Thymus (tissue), 11 donors: ENCODE measurements around the gene TPST2. TPM values are rescaled to one million over a fixed set of nuclear protein-coding genes. Genes with fewer than 3 reads are reported as not detected.

Experiments used
- DNase-seq, 9 donors: peaks; one replicate each; pipeline ENCODE4 v3.0.0-alpha.2; 2013; ENCODE audit warnings: low spot score in 9 of 9, low read depth in 6 of 9, missing footprints in 1 of 9
- H3K27ac ChIP-seq, 2 donors: one replicate each; pipeline ENCODE4 v1.5.1; 2013; ENCODE audit warnings: control low read depth in 1 of 2, low read depth in 1 of 2, low read length in 1 of 2, mild to moderate bottlenecking in 1 of 2, moderate library complexity in 1 of 2
- H3K27me3 ChIP-seq, 2 donors: one replicate each; pipeline ENCODE4 v1.5.1; 2013; ENCODE audit warnings: low read length in 1 of 2; ENCODE audit not compliant: control insufficient read depth in 2 of 2, insufficient read depth in 1 of 2
- H3K36me3 ChIP-seq, 2 donors: one replicate each; pipeline ENCODE4 v1.5.1; 2013; ENCODE audit warnings: low read length in 1 of 2, mild to moderate bottlenecking in 1 of 2, moderate library complexity in 1 of 2; ENCODE audit not compliant: control insufficient read depth in 2 of 2, insufficient read depth in 2 of 2
- H3K4me1 ChIP-seq, 2 donors: one replicate each; pipeline ENCODE4 v1.5.1; 2013; ENCODE audit warnings: low read length in 2 of 2; ENCODE audit not compliant: control insufficient read depth in 2 of 2, insufficient read depth in 2 of 2
- H3K4me3 ChIP-seq, 2 donors: one replicate each; pipeline ENCODE4 v1.5.1; 2013; ENCODE audit warnings: low read length in 2 of 2, control low read depth in 1 of 2, mild to moderate bottlenecking in 1 of 2
- H3K9me3 ChIP-seq, 2 donors: one replicate each; pipeline ENCODE4 v1.5.1; 2013; ENCODE audit warnings: low read length in 1 of 2, mild to moderate bottlenecking in 1 of 2; ENCODE audit not compliant: control insufficient read depth in 2 of 2, insufficient read depth in 1 of 2
- WGBS: extraction: QIAGEN DNeasy Blood & Tissue Kit; methylation state at CpG from one replicate; pipeline ENCODE4 v1.1.7; 2013; 5-methylcytosine and 5-hydroxymethylcytosine counted together
- polyA plus RNA-seq: library from polyadenylated mRNA; stranded (reverse); fragments of 200-250 nt; gene quantifications from one replicate; pipeline ENCODE4 v1.2.3, GENCODE V29; 2013
- total RNA-seq: library from RNA; stranded (reverse); fragments of 120-200 nt; gene quantifications from one replicate; pipeline ENCODE4 v1.2.4, GENCODE V29; 2013
- donor health status: healthy.

Gene TPST2
- total and polyA plus RNA-seq, 2 donors = 17.0 to 20.3 TPM

DNA sequence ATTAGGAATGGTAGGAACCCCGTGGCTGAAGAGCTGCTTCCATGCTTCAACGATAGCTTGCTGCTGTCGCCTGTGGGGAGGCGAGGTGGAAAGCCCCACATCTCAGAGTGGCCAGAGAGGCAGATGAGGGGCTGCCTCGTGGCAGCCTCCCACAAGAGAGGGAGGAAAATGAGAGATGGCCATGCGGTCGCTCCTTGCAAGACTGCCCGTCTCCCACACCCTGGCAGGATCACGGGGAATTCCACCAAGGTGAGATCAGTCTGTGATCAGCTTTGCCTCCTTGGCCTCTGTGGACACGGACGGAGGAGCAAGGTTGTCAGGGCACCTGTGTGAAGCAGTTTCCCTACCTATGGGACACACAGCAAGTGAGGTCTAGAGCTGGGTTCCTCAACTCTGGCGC, 34.9 kb upstream of the TPST2 start:
- no peaks in the 10 kb centered on the region for H3K9me3 ChIP-seq
- no peaks in the 10 kb centered on the region for H3K36me3 ChIP-seq
- H3K27ac ChIP-seq = no peak overlapping the region
- H3K4me1 ChIP-seq = no peaks in the 10 kb centered on the region
- WGBS = 94% methylated on average over 12 of the region's 12 CpGs
- no peak for DNase-seq
- H3K27me3 ChIP-seq = no peaks in the 10 kb centered on the region
- H3K4me3 ChIP-seq = no peak overlapping the region

DNA sequence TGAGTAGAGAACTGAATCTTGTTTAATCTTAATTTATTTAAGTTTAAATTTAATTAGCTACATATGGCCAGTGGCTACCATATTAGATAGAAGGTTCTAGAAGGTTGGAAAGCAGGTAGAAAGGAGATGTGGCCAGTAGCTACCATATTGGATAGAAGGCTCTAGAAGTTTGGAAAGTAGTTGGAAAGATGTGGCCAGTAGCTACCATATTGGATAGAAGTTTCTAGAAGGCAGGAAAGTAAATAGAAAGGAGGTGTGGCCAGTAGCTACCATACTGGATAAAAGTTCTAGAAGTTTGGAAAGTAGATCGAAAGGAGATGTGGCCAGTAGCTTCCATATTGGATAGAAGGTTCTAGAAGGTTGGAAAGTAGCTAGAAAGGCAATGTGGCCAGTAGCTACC, 34.1 kb upstream of the TPST2 start:
- Histone ChIP-seq H3K27ac (no peak overlapping the region), H3K36me3 (no peaks in the 10 kb centered on the region), H3K27me3 (no peaks in the 10 kb centered on the region), H3K4me1 (no peaks in the 10 kb centered on the region), H3K9me3 (no peaks in the 10 kb centered on the region), H3K4me3 (no peak overlapping the region)
- no peak for DNase-seq
- 99% methylated on average over 1 of the region's 1 CpG for WGBS

DNA sequence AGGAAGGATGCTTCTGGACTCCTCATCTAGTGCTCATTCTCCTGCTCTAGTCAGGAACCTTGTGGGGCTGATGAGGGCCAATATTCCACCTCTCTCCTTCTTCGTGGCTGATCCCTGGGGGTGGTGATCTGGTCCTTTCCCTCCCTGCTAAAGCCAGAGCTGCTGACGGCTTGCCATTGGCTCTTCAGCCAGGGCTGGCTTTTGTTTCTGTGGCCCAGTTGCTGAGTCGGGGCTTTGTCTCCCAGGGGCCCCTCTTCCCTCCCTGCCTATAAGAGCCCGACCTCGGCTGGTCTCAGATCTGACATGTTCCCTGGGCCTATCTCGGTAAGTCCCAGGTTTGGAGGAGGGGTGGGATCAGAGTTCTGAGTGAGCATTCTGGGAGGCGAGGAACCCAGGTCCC, 31.7 kb upstream of the TPST2 start, which contains the start of gene CRYBA4:
CRYBA4 (plus strand) TSS at position 301 of the 400 bp plus-strand sequence. CDS start 634 bp downstream, outside the sequence.
- Histone ChIP-seq H3K9me3 (no peaks in the 10 kb centered on the region), H3K27ac (no peak within 1 kb of the TSS), H3K36me3 (no peaks in the 10 kb centered on the region), H3K4me1 (peaks cover 0 to 14% of the 10 kb centered on the region in 2 donors), H3K4me3 (no peak within 1 kb of the TSS), H3K27me3 (no peaks in the 10 kb centered on the region)
- DNase-seq = no peak
- WGBS = 95% methylated on average over 7 of the region's 7 CpGs

- Histone ChIP-seq H3K4me1 (peaks cover 0 to 20% of the 10 kb centered on the region in 2 donors), H3K4me3 (no peak overlapping the region), H3K27me3 (no peaks in the 10 kb centered on the region), H3K36me3 (no peaks in the 10 kb centered on the region), H3K27ac (no peak overlapping the region), H3K9me3 (peaks cover 0 to 2% of the 10 kb centered on the region in 2 donors)
- DNase-seq = no peak
- 98% methylated on average over 2 of the region's 2 CpGs for WGBS
These were observed 30.3 kb upstream of the TPST2 start for GRCh38 chr22:26620197-26620596.

- Histone ChIP-seq H3K4me1 (peaks cover 0 to 23% of the 10 kb centered on the region in 2 donors), H3K36me3 (no peaks in the 10 kb centered on the region), H3K9me3 (peaks cover 1 to 5% of the 10 kb centered on the region in 2 donors), H3K27me3 (peaks cover 0 to 1% of the 10 kb centered on the region in 2 donors), H3K27ac (no peak overlapping the region), H3K4me3 (no peak overlapping the region)
- no peak for DNase-seq
- 86% methylated on average over 6 of the region's 6 CpGs for WGBS
These were observed 29.6 kb upstream of the TPST2 start for GRCh38 chr22:26619510-26619909.

DNA sequence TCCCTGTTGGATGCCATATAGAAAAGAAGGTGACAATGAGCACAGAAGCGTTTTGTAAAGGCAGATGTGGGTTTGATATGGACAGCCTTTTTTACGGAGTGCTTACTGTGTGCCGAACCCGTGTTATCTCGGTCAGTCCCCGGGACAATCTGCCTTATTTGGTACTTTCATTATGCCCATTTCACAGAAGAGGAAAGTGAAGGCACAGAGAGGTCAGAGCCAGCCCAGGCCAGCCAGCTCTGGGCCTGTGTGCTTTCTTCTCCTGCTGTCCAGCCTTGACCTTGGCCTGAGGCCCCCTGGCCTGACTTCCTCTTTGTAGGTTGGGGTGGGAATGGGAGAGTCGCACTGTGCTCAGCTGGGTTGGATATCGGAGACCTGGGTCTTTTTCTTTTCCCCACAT, 28.5 kb upstream of the TPST2 start:
- Histone ChIP-seq H3K27ac (no peak overlapping the region), H3K27me3 (peaks cover 0 to 6% of the 10 kb centered on the region in 2 donors)
- WGBS = 97% methylated on average over 8 of the region's 8 CpGs

GRCh38 chr22:26617271-26618199, 27.6 kb upstream of the TPST2 start, which contains the start of gene CRYBB1:
CRYBB1 (minus strand) TSS chr22:26618027; CDS start chr22:26616319, 1,708 bp downstream.
- peaks cover 0 to 10% of the 10 kb centered on the region in 2 donors for H3K27me3 ChIP-seq
- H3K36me3 ChIP-seq = no peaks in the 10 kb centered on the region
- peak in 3 of 9 donors; percentile 16 to 28 (median 24) for DNase-seq
- H3K27ac ChIP-seq = no peak within 1 kb of the TSS
- 62% methylated on average over 7 of the region's 7 CpGs for WGBS
- no peak within 1 kb of the TSS for H3K4me3 ChIP-seq
- peaks cover 1 to 5% of the 10 kb centered on the region in 2 donors for H3K9me3 ChIP-seq
- H3K4me1 ChIP-seq = peaks cover 0 to 23% of the 10 kb centered on the region in 2 donors

More for the DNA sequence above, 28.5 kb upstream of the TPST2 start:
- peaks cover 1 to 5% of the 10 kb centered on the region in 2 donors for H3K9me3 ChIP-seq
- no peaks in the 10 kb centered on the region for H3K36me3 ChIP-seq
- peaks cover 0 to 23% of the 10 kb centered on the region in 2 donors for H3K4me1 ChIP-seq
- H3K4me3 ChIP-seq = no peak overlapping the region
- DNase-seq = no peak

DNA sequence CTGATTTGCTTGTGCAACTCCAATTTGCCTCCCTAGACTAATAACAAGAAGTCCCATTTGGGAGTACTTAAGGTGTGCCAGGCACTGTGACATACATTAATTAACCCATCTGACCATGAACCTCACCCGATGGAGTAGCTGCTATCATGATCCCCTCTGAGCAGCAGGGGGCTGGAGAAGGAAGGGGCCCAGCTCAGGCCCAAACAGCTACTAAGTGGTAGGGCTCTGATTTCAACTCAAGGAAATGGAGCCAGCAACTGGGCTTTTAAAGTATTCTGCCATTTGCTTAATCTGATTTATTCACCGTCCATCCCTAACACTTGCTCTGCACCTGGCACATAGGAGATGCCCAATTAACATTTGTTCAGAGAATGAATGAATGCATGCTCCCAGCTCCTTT, 26.7 kb upstream of the TPST2 start:
- DNase-seq = no peak
- Histone ChIP-seq H3K4me3 (no peak overlapping the region), H3K27me3 (peaks cover 0 to 10% of the 10 kb centered on the region in 2 donors), H3K36me3 (no peaks in the 10 kb centered on the region), H3K4me1 (peaks cover 0 to 23% of the 10 kb centered on the region in 2 donors), H3K27ac (no peak overlapping the region), H3K9me3 (peaks cover 1 to 5% of the 10 kb centered on the region in 2 donors)
- 98% methylated on average over 2 of the region's 2 CpGs for WGBS

GRCh38 chr22:26615830-26616435, 26.0 kb upstream of the TPST2 start:
- H3K36me3 ChIP-seq = no peaks in the 10 kb centered on the region
- H3K27me3 ChIP-seq = peaks cover 0 to 10% of the 10 kb centered on the region in 2 donors
- WGBS = 94% methylated on average over 11 of the region's 11 CpGs
- no peak overlapping the region for H3K27ac ChIP-seq
- peaks cover 1 to 5% of the 10 kb centered on the region in 2 donors for H3K9me3 ChIP-seq
- no peak for DNase-seq
- peaks cover 0 to 23% of the 10 kb centered on the region in 2 donors for H3K4me1 ChIP-seq
- H3K4me3 ChIP-seq = no peak overlapping the region
